ENCODE measurements around the gene IFT122. TPM values are rescaled to one million over a fixed set of nuclear protein-coding genes. Genes with fewer than 3 reads are reported as not detected.
A peak's percentile ranks its signal among the peaks of the same experiment; 100 is the strongest.

Gene IFT122
- total and polyA plus RNA-seq, 2 experiments from 2014 or later = 10.2 to 38.8 TPM

DNA sequence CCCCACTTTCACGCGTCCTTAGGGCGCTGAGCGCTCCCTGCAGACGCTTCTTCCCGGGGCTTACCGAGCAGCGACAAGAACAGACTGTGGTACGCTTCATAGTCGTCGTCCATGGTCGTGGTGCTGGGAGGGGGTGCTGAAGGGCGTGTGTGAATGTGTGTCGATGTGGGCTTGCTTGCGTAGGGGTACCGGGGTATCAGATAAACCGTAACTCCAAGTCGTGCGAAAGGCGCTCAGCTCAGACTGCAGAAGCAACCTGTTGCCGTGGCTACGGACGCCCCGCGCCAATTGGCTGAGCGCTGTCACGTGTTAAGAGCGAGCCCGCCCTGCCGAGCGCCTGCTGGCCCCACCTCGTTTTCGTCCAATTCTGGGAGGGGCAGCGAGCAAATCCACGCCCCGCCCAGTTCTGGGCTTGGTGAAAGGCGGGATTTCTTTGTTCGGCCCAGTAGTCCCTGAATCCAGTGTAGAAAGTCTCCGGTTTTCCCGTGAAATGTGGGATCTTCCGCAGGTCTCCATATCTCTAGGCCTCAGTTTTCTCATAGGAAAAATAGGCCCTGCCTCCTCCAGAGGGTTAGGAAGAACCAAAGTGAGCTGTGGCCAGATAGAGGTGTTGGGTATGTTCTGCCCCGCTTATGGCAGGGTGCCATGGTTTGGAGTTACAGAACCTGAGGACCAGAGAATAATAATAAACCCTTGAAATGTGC, 11.5 kb upstream of the IFT122 start, which contains the start of gene EFCAB12 (continued):
- TF ChIP-seq REST (IDR thresholded peaks at IDR 0.05; ENCODE audit: unreplicated experiment) (no peak), CREB1 (CRISPR knock-in tag; IDR thresholded peaks at IDR 0.05; ENCODE audit: low read depth) (no peak), CTCF (conservative IDR thresholded peaks at IDR 0.05; ENCODE audit: low read depth in 2 of 2) (0 out of 4 replicates have a peak, but pooled peaks of 1 of the 2 experiments have one; percentile 1)

DNA sequence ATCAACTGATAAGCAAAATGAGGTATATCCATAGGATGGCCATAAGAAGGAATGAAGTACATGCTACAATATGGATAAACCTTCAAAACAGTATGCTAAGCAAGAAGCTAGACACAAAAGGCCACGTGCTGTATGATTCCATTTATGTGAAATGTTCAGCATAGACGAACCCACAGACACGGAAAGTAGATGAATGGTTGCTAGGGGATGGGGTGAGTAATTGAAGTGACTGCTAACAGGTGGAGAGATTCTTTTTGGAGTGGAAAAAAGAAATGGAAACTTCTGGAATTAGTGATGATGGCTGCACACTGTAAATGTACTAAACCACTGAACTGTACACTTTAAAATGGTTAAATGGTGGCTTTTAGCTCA, 11.0 kb upstream of the IFT122 start:
- Histone ChIP-seq H4K20me1 (replicated peaks; ENCODE audit: insufficient read depth) (no peaks in the 10 kb centered on the region), H3K9me2 (ENCODE audit: insufficient read depth) (0 out of 2 replicates have a peak, but pooled peaks cover 3% of the 10 kb centered on the region), H3F3A (replicated peaks; ENCODE audit: low read depth) (peaks cover 10% of the 10 kb centered on the region; the same call in 1 of the 2 replicates), H3K4me2 (peak overlapping the region; percentile 66), H3K27me3 (ENCODE audit: insufficient read depth) (peaks cover 11% of the 10 kb centered on the region), H3K4me1 (ENCODE audit: insufficient read depth) (peaks cover 36% of the 10 kb centered on the region), H3K4me3 (peak overlapping the region; percentile 20), H3K79me2 (replicated peaks; ENCODE audit: insufficient read depth) (no peaks in the 10 kb centered on the region), H3K27ac (ENCODE audit: low read depth) (peak overlapping the region; percentile 76), H3K36me3 (ENCODE audit: insufficient read depth) (peaks cover 25% of the 10 kb centered on the region), H2AFZ (peak overlapping the region; percentile 78)
- Mint-ChIP-seq H3K9me3 (no peaks in the 10 kb centered on the region), H3K27me3 (ENCODE audit: insufficient read depth, low read depth, poor library complexity) (peaks cover 18% of the 10 kb centered on the region), H3K36me3 (ENCODE audit: low read depth) (peaks cover 35% of the 10 kb centered on the region), H3K4me1 (peaks cover 46% of the 10 kb centered on the region), H3K4me3 (peak overlapping the region; percentile 83), H3K27ac (peak overlapping the region; percentile 92)
- ATAC-seq (no peak), DNase-seq (ENCODE audit: low spot score) (no peak)
- TF ChIP-seq ZNF462 (CRISPR knock-in tag; IDR thresholded peaks at IDR 0.05) (no peak), REST (IDR thresholded peaks at IDR 0.05; ENCODE audit: unreplicated experiment) (no peak), JUNB (IDR thresholded peaks at IDR 0.05; ENCODE audit: unreplicated experiment) (no peak), EZH2 (IDR thresholded peaks at IDR 0.05; ENCODE audit: low read depth, unreplicated experiment) (no peak)
